GM23338 (cell line): ENCODE measurements around the gene SMIM26.
"Not testable (repeated sequence)": the region's sequence is repeated elsewhere in the genome, so short reads cannot be mapped to it uniquely, and the experiment has no call there.

Source experiments
- EZH2 ChIP-seq: fragments of 200-600 bp; sonication (generic); IDR thresholded peaks from one replicate; pipeline ENCODE4 v1.8.0; 2017; ENCODE audit warnings: antibody characterized with exemption, mild to moderate bottlenecking, low read depth; ENCODE audit not compliant: unreplicated experiment
- TF ChIP-seq, protein P1 (sequence below), 2 experiments: fragments of 200-600 bp in 1 of 2; sonication (generic) in 1 of 2; conservative IDR thresholded peaks; 2 replicates each; pipeline versions ENCODE4 v1.5.1 to v1.6.1; 2016 to 2017; ENCODE audit warnings: antibody characterized with exemption in 2 of 2, low read depth in 2 of 2, mild to moderate bottlenecking in 2 of 2, moderate library complexity in 1 of 2
- TF ChIP-seq, protein P2 (sequence below): IDR thresholded peaks from one replicate; pipeline ENCODE4 v1.6.1; 2018; ENCODE audit warnings: antibody characterized with exemption; ENCODE audit not compliant: unreplicated experiment

DNA sequence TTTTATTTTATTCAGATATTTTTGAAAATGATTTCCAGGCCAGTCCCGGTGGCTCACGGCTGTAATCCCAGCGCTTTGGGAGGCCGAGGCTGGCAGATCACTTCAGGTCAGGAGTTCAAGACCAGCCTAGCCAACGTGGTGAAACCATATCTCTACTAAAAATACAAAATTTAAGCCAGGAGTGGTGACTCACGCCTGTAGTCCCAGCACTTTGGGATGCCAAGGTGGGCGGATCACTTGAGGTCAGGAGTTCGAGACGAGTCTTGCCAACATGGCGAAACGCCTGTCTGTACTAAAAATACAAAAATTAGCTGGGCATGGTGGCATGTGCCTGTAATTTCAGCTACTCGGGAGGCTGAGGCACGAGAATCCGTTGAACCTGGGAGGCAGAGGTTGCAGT, 40.5 kb upstream of the SMIM26 start:
- TF ChIP-seq, protein P1, sequence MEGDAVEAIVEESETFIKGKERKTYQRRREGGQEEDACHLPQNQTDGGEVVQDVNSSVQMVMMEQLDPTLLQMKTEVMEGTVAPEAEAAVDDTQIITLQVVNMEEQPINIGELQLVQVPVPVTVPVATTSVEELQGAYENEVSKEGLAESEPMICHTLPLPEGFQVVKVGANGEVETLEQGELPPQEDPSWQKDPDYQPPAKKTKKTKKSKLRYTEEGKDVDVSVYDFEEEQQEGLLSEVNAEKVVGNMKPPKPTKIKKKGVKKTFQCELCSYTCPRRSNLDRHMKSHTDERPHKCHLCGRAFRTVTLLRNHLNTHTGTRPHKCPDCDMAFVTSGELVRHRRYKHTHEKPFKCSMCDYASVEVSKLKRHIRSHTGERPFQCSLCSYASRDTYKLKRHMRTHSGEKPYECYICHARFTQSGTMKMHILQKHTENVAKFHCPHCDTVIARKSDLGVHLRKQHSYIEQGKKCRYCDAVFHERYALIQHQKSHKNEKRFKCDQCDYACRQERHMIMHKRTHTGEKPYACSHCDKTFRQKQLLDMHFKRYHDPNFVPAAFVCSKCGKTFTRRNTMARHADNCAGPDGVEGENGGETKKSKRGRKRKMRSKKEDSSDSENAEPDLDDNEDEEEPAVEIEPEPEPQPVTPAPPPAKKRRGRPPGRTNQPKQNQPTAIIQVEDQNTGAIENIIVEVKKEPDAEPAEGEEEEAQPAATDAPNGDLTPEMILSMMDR (conservative IDR thresholded peaks at IDR 0.05; ENCODE audit: low read depth in 2 of 2) = not testable (repeated sequence)
- TF ChIP-seq, protein P2, sequence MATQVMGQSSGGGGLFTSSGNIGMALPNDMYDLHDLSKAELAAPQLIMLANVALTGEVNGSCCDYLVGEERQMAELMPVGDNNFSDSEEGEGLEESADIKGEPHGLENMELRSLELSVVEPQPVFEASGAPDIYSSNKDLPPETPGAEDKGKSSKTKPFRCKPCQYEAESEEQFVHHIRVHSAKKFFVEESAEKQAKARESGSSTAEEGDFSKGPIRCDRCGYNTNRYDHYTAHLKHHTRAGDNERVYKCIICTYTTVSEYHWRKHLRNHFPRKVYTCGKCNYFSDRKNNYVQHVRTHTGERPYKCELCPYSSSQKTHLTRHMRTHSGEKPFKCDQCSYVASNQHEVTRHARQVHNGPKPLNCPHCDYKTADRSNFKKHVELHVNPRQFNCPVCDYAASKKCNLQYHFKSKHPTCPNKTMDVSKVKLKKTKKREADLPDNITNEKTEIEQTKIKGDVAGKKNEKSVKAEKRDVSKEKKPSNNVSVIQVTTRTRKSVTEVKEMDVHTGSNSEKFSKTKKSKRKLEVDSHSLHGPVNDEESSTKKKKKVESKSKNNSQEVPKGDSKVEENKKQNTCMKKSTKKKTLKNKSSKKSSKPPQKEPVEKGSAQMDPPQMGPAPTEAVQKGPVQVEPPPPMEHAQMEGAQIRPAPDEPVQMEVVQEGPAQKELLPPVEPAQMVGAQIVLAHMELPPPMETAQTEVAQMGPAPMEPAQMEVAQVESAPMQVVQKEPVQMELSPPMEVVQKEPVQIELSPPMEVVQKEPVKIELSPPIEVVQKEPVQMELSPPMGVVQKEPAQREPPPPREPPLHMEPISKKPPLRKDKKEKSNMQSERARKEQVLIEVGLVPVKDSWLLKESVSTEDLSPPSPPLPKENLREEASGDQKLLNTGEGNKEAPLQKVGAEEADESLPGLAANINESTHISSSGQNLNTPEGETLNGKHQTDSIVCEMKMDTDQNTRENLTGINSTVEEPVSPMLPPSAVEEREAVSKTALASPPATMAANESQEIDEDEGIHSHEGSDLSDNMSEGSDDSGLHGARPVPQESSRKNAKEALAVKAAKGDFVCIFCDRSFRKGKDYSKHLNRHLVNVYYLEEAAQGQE = not testable (repeated sequence)
- TF ChIP-seq EZH2 = not testable (repeated sequence)
